ENCODE measurements around the gene EOLA2. TPM values are rescaled to one million over a fixed set of nuclear protein-coding genes. Genes with fewer than 3 reads are reported as not detected.
"Not testable (repeated sequence)": the region's sequence is repeated elsewhere in the genome, so short reads cannot be mapped to it uniquely, and the experiment has no call there.

EOLA2 gene
- total and polyA plus RNA-seq, 10 of the 15 experiments (the other 5 are each of a cell fraction or from before 2014, with no cell fraction given) = 23.9 to 55.8 (median 41.4) TPM

DNA sequence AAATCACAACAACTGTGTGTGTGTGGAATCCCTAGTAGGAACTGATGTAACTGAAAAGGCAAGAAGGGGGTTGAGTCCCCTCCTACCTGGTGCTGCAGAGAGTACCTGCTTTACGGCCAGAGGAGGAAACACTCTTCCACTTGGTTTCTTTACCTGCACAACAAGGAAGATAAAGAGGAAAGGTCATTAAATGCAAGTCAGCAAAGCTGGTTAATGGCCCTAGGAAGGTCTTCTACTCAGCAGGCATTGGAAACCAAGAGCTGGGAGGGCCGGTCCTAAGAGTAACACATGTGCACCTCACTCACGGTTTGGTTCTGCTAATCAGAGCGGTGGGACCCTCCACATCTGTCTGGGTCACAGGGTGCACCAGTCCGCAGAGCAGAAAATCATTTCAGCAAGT is 963 bp downstream of the EOLA2 start:
- intact Hi-C loops (cut with micrococcal nuclease; ENCODE audit: unreplicated experiment) = loop anchor here (10.0 kb wide), 1 partner anchor 433 kb away; the partner anchor contains the start of gene IDS
- ATAC-seq; FAIRE-seq; H2AFZ ChIP-seq (ENCODE audit: control insufficient read depth, low read depth, low read length); SMC1A ChIA-PET (ENCODE audit: uncharacterized antibody, unreplicated experiment); BruUV-seq (replicated peaks); H4K20me1 ChIP-seq (ENCODE audit: control insufficient read depth, insufficient read depth); DNase-seq (ENCODE audit: low read depth, low spot score); H3K36me3 ChIP-seq (ENCODE audit: control insufficient read depth in 2 of 2, insufficient read depth in 2 of 2, low read length in 1 of 2); in situ Hi-C loops (cut with MboI); H3K9me3 ChIP-seq (replicated peaks; ENCODE audit: control insufficient read depth, insufficient read depth, low read length); H3K4me1 ChIP-seq (ENCODE audit: control insufficient read depth, insufficient read depth, low read length); H3K27me3 ChIP-seq (replicated peaks in 1 of 2; ENCODE audit: control insufficient read depth in 2 of 2, insufficient read depth in 2 of 2, low read length in 1 of 2); CTCF ChIA-PET: not testable (repeated sequence)
- RAD21 ChIA-PET (ENCODE audit: unreplicated experiment) = interaction anchor here (3.9 kb wide), 1 partner anchor 397 kb away, joined by 49 read pairs; the partner anchor contains the start of gene EOLA1
- Histone ChIP-seq H3K9ac (ENCODE audit: control insufficient read depth, insufficient read depth, low read length) (peak overlapping the region; percentile 82), H3K4me2 (ENCODE audit: control insufficient read depth, insufficient read depth) (peak overlapping the region; percentile 70), H3K27ac (ENCODE audit: control insufficient read depth, insufficient read depth) (peak overlapping the region; percentile 69), H3K4me3 (peak overlapping the region; percentile 83), H3K79me2 (ENCODE audit: control insufficient read depth, insufficient read depth, low read length) (peaks cover 11% of the 10 kb centered on the region)
- WGBS (ENCODE audit: insufficient coverage, insufficient replicate concordance, low lambda C conversion rate, missing lambda C conversion rate) = 28% methylated on average over 4 of the region's 5 CpGs
- POLR2A ChIA-PET = interaction anchor here (1.1 kb wide), 1 partner anchor 631 kb away, joined by 3 read pairs; the partner anchor contains the start of gene MTM1

DNA sequence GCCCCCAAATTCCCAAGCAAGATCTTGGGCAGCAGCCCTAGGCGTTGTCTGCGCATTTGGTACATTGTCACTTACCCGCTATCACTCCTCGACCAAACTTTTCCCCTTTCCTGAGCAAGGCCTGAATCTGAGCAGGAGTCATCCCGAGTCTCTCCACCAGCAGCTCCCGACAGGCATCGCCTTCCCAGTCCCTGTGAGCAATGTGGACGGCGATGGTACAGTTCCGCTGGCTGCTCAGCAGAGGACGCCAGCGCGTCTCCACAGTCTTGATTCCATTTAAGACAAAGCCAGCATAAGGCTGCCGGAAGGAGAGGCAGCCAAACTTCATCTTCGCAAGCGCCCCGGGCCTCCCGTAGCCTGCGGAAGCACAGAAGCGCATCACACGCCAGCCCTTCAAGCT is 4.7 kb downstream of the EOLA2 start:
- POLR2A ChIA-PET = not testable (repeated sequence)

DNA sequence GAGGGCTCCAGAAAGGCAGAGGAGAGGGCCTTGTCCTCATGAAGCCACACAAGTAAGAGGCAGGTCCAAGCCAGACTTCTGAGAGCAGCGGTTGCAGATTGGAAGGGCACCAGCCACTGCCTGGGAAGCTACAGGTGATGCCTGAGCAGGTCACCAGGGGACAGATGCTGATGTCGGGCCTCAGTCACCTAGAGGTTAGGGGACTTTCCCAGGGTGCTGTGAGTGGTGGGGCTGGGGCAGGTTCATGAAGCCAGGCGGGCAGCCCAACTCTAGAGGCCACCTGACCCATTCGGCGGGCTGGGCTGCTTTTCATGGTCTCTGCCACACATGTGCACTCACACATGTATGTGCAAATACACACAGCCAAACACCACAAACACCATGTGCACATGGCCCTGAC is 5.3 kb downstream of the EOLA2 start:
- H3K4me1 ChIP-seq (ENCODE audit: control insufficient read depth, insufficient read depth, low read length); H2AFZ ChIP-seq (ENCODE audit: control insufficient read depth, low read depth, low read length); H3K9me3 ChIP-seq (replicated peaks; ENCODE audit: control insufficient read depth, insufficient read depth, low read length); in situ Hi-C loops (cut with MboI); H3K36me3 ChIP-seq (ENCODE audit: control insufficient read depth in 2 of 2, insufficient read depth in 2 of 2, low read length in 1 of 2); H3K4me2 ChIP-seq (ENCODE audit: control insufficient read depth, insufficient read depth); H3K4me3 ChIP-seq; RAD21 ChIA-PET (ENCODE audit: unreplicated experiment); DNase-seq (ENCODE audit: low read depth, low spot score); CTCF ChIA-PET; BruUV-seq (replicated peaks); H3K27me3 ChIP-seq (replicated peaks in 1 of 2; ENCODE audit: control insufficient read depth in 2 of 2, insufficient read depth in 2 of 2, low read length in 1 of 2); H3K27ac ChIP-seq (ENCODE audit: control insufficient read depth, insufficient read depth); H3K79me2 ChIP-seq (ENCODE audit: control insufficient read depth, insufficient read depth, low read length); SMC1A ChIA-PET (ENCODE audit: uncharacterized antibody, unreplicated experiment); H4K20me1 ChIP-seq (ENCODE audit: control insufficient read depth, insufficient read depth); H3K9ac ChIP-seq (ENCODE audit: control insufficient read depth, insufficient read depth, low read length); POLR2A ChIA-PET: not testable (repeated sequence)
- peak; percentile 23 for FAIRE-seq
- 80% methylated on average over 1 of the region's 5 CpGs for WGBS (ENCODE audit: insufficient coverage, insufficient replicate concordance, low lambda C conversion rate, missing lambda C conversion rate)
- intact Hi-C loops (cut with micrococcal nuclease; ENCODE audit: unreplicated experiment) = loop anchor here (10.0 kb wide), 1 partner anchor 428 kb away; the partner anchor contains the start of gene IDS
- peak; percentile 55 for ATAC-seq

More for the DNA sequence above, 4.7 kb downstream of the EOLA2 start:
- H3K27ac ChIP-seq (ENCODE audit: control insufficient read depth, insufficient read depth); H2AFZ ChIP-seq (ENCODE audit: control insufficient read depth, low read depth, low read length); CTCF ChIA-PET; RAD21 ChIA-PET (ENCODE audit: unreplicated experiment); H3K4me3 ChIP-seq; DNase-seq (ENCODE audit: low read depth, low spot score); H3K9ac ChIP-seq (ENCODE audit: control insufficient read depth, insufficient read depth, low read length); BruUV-seq (replicated peaks); H3K4me2 ChIP-seq (ENCODE audit: control insufficient read depth, insufficient read depth); H3K4me1 ChIP-seq (ENCODE audit: control insufficient read depth, insufficient read depth, low read length); SMC1A ChIA-PET (ENCODE audit: uncharacterized antibody, unreplicated experiment); in situ Hi-C loops (cut with MboI); H3K9me3 ChIP-seq (replicated peaks; ENCODE audit: control insufficient read depth, insufficient read depth, low read length); H3K27me3 ChIP-seq (replicated peaks in 1 of 2; ENCODE audit: control insufficient read depth in 2 of 2, insufficient read depth in 2 of 2, low read length in 1 of 2); ATAC-seq; FAIRE-seq; H4K20me1 ChIP-seq (ENCODE audit: control insufficient read depth, insufficient read depth); H3K36me3 ChIP-seq (ENCODE audit: control insufficient read depth in 2 of 2, insufficient read depth in 2 of 2, low read length in 1 of 2): not testable (repeated sequence)
- intact Hi-C loops (cut with micrococcal nuclease; ENCODE audit: unreplicated experiment) = loop anchor here (10.0 kb wide), 1 partner anchor 429 kb away; the partner anchor contains the start of gene IDS
- 75% methylated on average over 12 of the region's 21 CpGs for WGBS (ENCODE audit: insufficient coverage, insufficient replicate concordance, low lambda C conversion rate, missing lambda C conversion rate)
- H3K79me2 ChIP-seq (ENCODE audit: control insufficient read depth, insufficient read depth, low read length) = peaks cover 11% of the 10 kb centered on the region

DNA sequence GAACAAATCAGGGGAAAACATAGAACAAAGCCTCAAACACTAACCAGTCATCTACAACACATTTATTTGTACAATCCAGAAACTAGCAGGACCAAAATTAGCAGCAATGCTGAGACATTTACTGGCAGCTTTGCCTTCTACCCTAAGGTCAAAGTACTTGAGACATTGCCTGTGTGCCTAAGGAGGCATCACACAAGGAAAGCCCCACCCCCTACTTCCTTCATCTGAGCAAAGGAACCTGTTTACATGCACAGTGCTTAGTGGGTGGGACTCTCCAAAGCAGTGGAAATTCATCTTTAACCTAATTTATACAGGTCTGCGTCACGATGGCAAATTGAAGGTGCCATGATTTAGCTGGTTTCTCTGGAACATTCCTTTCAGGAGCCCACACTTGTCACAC is 6.1 kb downstream of the EOLA2 start:
- CTCF ChIA-PET, FAIRE-seq: not testable (repeated sequence)
- intact Hi-C loops (cut with micrococcal nuclease; ENCODE audit: unreplicated experiment) = loop anchor here (10.0 kb wide), 1 partner anchor 427 kb away; the partner anchor contains the start of gene IDS

More for the DNA sequence above, 6.1 kb downstream of the EOLA2 start:
- H3K9me3 ChIP-seq (replicated peaks; ENCODE audit: control insufficient read depth, insufficient read depth, low read length); in situ Hi-C loops (cut with MboI); POLR2A ChIA-PET; H2AFZ ChIP-seq (ENCODE audit: control insufficient read depth, low read depth, low read length); H3K79me2 ChIP-seq (ENCODE audit: control insufficient read depth, insufficient read depth, low read length); H3K4me2 ChIP-seq (ENCODE audit: control insufficient read depth, insufficient read depth); H3K4me1 ChIP-seq (ENCODE audit: control insufficient read depth, insufficient read depth, low read length); H3K9ac ChIP-seq (ENCODE audit: control insufficient read depth, insufficient read depth, low read length); H3K27ac ChIP-seq (ENCODE audit: control insufficient read depth, insufficient read depth); H3K27me3 ChIP-seq (replicated peaks in 1 of 2; ENCODE audit: control insufficient read depth in 2 of 2, insufficient read depth in 2 of 2, low read length in 1 of 2); RAD21 ChIA-PET (ENCODE audit: unreplicated experiment); DNase-seq (ENCODE audit: low read depth, low spot score); SMC1A ChIA-PET (ENCODE audit: uncharacterized antibody, unreplicated experiment); H4K20me1 ChIP-seq (ENCODE audit: control insufficient read depth, insufficient read depth); H3K4me3 ChIP-seq; ATAC-seq; H3K36me3 ChIP-seq (ENCODE audit: control insufficient read depth in 2 of 2, insufficient read depth in 2 of 2, low read length in 1 of 2); BruUV-seq (replicated peaks): not testable (repeated sequence)
- 69% methylated on average over 2 of the region's 2 CpGs for WGBS (ENCODE audit: insufficient coverage, insufficient replicate concordance, low lambda C conversion rate, missing lambda C conversion rate)

All from GM12878 (cell line).